Measurements from ENCODE around the gene ARHGEF33.

- TF ChIP-seq, protein P1, sequence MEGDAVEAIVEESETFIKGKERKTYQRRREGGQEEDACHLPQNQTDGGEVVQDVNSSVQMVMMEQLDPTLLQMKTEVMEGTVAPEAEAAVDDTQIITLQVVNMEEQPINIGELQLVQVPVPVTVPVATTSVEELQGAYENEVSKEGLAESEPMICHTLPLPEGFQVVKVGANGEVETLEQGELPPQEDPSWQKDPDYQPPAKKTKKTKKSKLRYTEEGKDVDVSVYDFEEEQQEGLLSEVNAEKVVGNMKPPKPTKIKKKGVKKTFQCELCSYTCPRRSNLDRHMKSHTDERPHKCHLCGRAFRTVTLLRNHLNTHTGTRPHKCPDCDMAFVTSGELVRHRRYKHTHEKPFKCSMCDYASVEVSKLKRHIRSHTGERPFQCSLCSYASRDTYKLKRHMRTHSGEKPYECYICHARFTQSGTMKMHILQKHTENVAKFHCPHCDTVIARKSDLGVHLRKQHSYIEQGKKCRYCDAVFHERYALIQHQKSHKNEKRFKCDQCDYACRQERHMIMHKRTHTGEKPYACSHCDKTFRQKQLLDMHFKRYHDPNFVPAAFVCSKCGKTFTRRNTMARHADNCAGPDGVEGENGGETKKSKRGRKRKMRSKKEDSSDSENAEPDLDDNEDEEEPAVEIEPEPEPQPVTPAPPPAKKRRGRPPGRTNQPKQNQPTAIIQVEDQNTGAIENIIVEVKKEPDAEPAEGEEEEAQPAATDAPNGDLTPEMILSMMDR (conservative IDR thresholded peaks at IDR 0.05 in 1 of 2, IDR thresholded peaks at IDR 0.05 in 1 of 2; ENCODE audit: extremely low read depth in 1 of 2, insufficient read depth in 1 of 2, low read depth in 1 of 2, low read length in 2 of 2) = no peak
- no peak for TF ChIP-seq EZH2 (IDR thresholded peaks at IDR 0.05; ENCODE audit: borderline replicate concordance, low read length)
Measured at GRCh38 chr2:38997781-38998180, 108.1 kb downstream of the ARHGEF33 start.

Measured in mammary epithelial cell (primary cell).